Smooth muscle cell (in vitro differentiated cells): ENCODE results near the gene CYP46A1. TPM values are rescaled to one million over a fixed set of nuclear protein-coding genes. Genes with fewer than 3 reads are reported as not detected.

Source experiments
- DNase-seq: peaks from one replicate; lab custom pipeline; 2025; ENCODE audit not compliant: unreplicated experiment; lab: John Stamatoyannopoulos, UW
- H2AFZ ChIP-seq: fragments of 200-600 bp; sonication (generic); 2 replicates; pipeline ENCODE4 v1.6.0; 2016; ENCODE audit warnings: antibody characterized with exemption, low read depth, mild to moderate bottlenecking
- H3F3A ChIP-seq: fragments of 200-600 bp; sonication (generic); 2 replicates; pipeline ENCODE4 v1.6.0; 2017; ENCODE audit warnings: antibody characterized with exemption, low read depth
- H3K27ac ChIP-seq: fragments of 200-600 bp; sonication (generic); 2 replicates; pipeline ENCODE4 v1.5.1; 2016; ENCODE audit warnings: low read depth, mild to moderate bottlenecking
- H3K27me3 ChIP-seq: fragments of 200-600 bp; sonication (generic); 2 replicates; pipeline ENCODE4 v1.6.1; 2016; ENCODE audit warnings: low read depth, mild to moderate bottlenecking
- H3K36me3 ChIP-seq: fragments of 200-600 bp; sonication (generic); 2 replicates; pipeline ENCODE4 v1.5.1; 2016; ENCODE audit warnings: low read depth
- H3K4me1 ChIP-seq: fragments of 200-600 bp; sonication (generic); 2 replicates; pipeline ENCODE4 v1.5.1; 2016; ENCODE audit warnings: low read depth
- H3K4me2 ChIP-seq: fragments of 200-600 bp; sonication (generic); 2 replicates; pipeline ENCODE4 v1.6.0; 2016; ENCODE audit warnings: mild to moderate bottlenecking
- H3K4me3 ChIP-seq: fragments of 200-600 bp; sonication (generic); 2 replicates; pipeline ENCODE4 v1.5.1; 2016; ENCODE audit warnings: mild to moderate bottlenecking
- H3K79me2 ChIP-seq: fragments of 200-600 bp; sonication (generic); 2 replicates; pipeline ENCODE4 v1.6.0; 2016; ENCODE audit warnings: low read depth, mild to moderate bottlenecking
- H3K9ac ChIP-seq: fragments of 200-600 bp; sonication (generic); 2 replicates; pipeline ENCODE4 v1.6.0; 2016; ENCODE audit warnings: low read depth
- H3K9me3 ChIP-seq: fragments of 200-600 bp; sonication (generic); replicated peaks from 2 replicates; pipeline ENCODE4 v1.5.1; 2016; ENCODE audit warnings: low read depth
- H4K20me1 ChIP-seq: fragments of 200-600 bp; sonication (generic); 2 replicates; pipeline ENCODE4 v1.6.0; 2016; ENCODE audit warnings: low read depth
- CTCF ChIP-seq: fragments of 200-600 bp; sonication (generic); IDR thresholded peaks from 2 replicates; pipeline ENCODE4 v1.5.1; 2017; ENCODE audit warnings: borderline replicate concordance, mild to moderate bottlenecking, antibody characterized with exemption; ENCODE audit not compliant: insufficient read depth, poor library complexity, severe bottlenecking
- WGBS: methylation state at CpG from one replicate; pipeline ENCODE4 v1.1.7; 2016; ENCODE audit warnings: low lambda C conversion rate; 5-methylcytosine and 5-hydroxymethylcytosine counted together
- polyA plus RNA-seq: library from polyadenylated mRNA; unstranded; fragments of >200 nt; fragmentation: Nextera tagmentation; extraction: Ambion mirVana; gene quantifications from 2 replicates; pipeline ENCODE4 v1.2.1, GENCODE V29; 2016
- total RNA-seq: library from RNA; depleted of rRNA; stranded (reverse); fragments of >200 nt; gene quantifications from 2 replicates; pipeline ENCODE4 v1.2.3, GENCODE V29; 2014

Gene CYP46A1
- total and polyA plus RNA-seq, 2 experiments from 2014 or later: 0.63 to 1.0 TPM

GRCh38 chr14:99700379-99700778 is 16.3 kb downstream of the CYP46A1 start:
- WGBS: 97% methylated on average over 6 of the region's 6 CpGs
- no peak for TF ChIP-seq CTCF
- H4K20me1 ChIP-seq: no peaks in the 10 kb centered on the region

DNA sequence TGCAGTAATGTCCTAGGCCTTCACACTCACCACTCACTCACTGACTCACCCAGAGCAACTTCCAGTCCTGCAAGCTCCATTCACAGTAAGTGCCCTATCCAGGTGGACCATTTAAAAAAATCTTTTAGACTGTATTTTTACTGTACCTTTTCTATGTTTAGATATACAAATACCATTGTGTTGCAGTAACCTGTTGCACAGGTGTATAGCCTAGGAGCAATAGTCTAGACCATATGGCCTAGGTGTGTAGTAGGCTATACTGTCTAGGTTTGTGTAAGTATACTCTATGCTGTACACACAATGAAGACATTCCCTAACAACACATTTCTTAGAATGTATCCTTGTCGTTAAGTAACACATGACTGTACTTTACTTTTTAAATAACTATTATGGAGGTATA is 17.2 kb downstream of the CYP46A1 start:
- H2AFZ ChIP-seq: no peak overlapping the region
- H3F3A ChIP-seq: no peaks in the 10 kb centered on the region
- no peak overlapping the region for H3K9ac ChIP-seq
- H3K27me3 ChIP-seq: no peaks in the 10 kb centered on the region
- no peak overlapping the region for H3K4me3 ChIP-seq
- H3K4me1 ChIP-seq: no peaks in the 10 kb centered on the region
- H3K9me3 ChIP-seq: peaks cover 9% of the 10 kb centered on the region
- no peaks in the 10 kb centered on the region for H4K20me1 ChIP-seq
- H3K27ac ChIP-seq: no peak overlapping the region
- no peaks in the 10 kb centered on the region for H3K79me2 ChIP-seq
- TF ChIP-seq CTCF: no peak
- H3K36me3 ChIP-seq: no peaks in the 10 kb centered on the region
- 94% methylated on average over 1 of the region's 1 CpG for WGBS
- no peak overlapping the region for H3K4me2 ChIP-seq
- no peak for DNase-seq

More at GRCh38 chr14:99700379-99700778, 16.3 kb downstream of the CYP46A1 start:
- no peak for DNase-seq
- Histone ChIP-seq H3F3A (no peaks in the 10 kb centered on the region), H2AFZ (no peak overlapping the region), H3K4me1 (no peaks in the 10 kb centered on the region), H3K4me3 (no peak overlapping the region), H3K9me3 (peaks cover 9% of the 10 kb centered on the region), H3K36me3 (no peaks in the 10 kb centered on the region), H3K79me2 (no peaks in the 10 kb centered on the region), H3K27ac (no peak overlapping the region), H3K9ac (no peak overlapping the region), H3K27me3 (no peaks in the 10 kb centered on the region), H3K4me2 (no peak overlapping the region)

- H3K79me2 ChIP-seq: no peaks in the 10 kb centered on the region
These were observed 18.0 kb downstream of the CYP46A1 start for GRCh38 chr14:99702115-99702514.

More at GRCh38 chr14:99702115-99702514, 18.0 kb downstream of the CYP46A1 start:
- Histone ChIP-seq H3K27me3 (no peaks in the 10 kb centered on the region), H3K36me3 (no peaks in the 10 kb centered on the region), H3K4me3 (no peak overlapping the region), H2AFZ (no peak overlapping the region), H3F3A (no peaks in the 10 kb centered on the region), H3K9me3 (peaks cover 9% of the 10 kb centered on the region), H4K20me1 (no peaks in the 10 kb centered on the region), H3K4me1 (no peaks in the 10 kb centered on the region), H3K27ac (no peak overlapping the region), H3K4me2 (no peak overlapping the region), H3K9ac (no peak overlapping the region)
- no peak for TF ChIP-seq CTCF
- no peak for DNase-seq
